Sigmoid colon (tissue), 4 donors: ENCODE data around the gene MUC5B.

Experiments
- EP300 ChIP-seq, 4 donors: sonication (generic); formaldehyde crosslinking; IDR thresholded peaks; one replicate each; pipeline ENCODE4 v1.6.1; 2017; ENCODE audit warnings: antibody characterized with exemption in 4 of 4
- POLR2A ChIP-seq, 2 donors: fragments of 450-650 bp; IDR thresholded peaks; one replicate each; pipeline ENCODE4 v1.6.1; 2016; ENCODE audit warnings: antibody characterized with exemption in 2 of 2, mild to moderate bottlenecking in 2 of 2, moderate library complexity in 2 of 2
- POLR2AphosphoS5 ChIP-seq, 4 donors: sonication (generic); formaldehyde crosslinking; IDR thresholded peaks; one replicate each; pipeline ENCODE4 v1.6.1; 2017; ENCODE audit warnings: antibody characterized with exemption in 4 of 4
- TF ChIP-seq, protein P1 (sequence below), 4 experiments: fragments of 450-650 bp in 3 of 4; fragments of 200-600 bp in 1 of 4; IDR thresholded peaks; one replicate each; pipeline ENCODE4 v1.5.1; 2016 to 2019; ENCODE audit warnings: antibody characterized with exemption in 4 of 4, mild to moderate bottlenecking in 3 of 4, moderate library complexity in 2 of 4

DNA sequence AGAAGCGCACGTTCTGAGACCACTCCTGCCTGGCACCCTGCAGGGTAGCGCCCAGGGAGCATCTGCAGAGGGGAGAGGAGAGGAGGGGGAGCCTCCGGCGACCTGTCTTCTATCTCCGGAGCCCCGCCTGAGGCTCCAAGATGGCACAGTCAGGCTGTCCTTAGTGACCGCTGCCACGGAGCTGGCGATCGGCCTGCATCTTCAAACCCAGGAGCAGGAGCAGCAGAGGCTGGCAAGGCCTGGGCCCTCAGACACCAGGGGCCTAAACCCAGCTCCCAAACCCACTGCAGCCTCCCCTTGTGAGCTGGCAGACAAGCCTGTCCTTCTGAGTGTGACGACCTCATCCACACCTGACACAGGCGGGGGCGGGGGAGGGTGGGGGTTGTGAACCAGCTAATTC, 51.6 kb downstream of the MUC5B start:
- TF ChIP-seq, protein P1, sequence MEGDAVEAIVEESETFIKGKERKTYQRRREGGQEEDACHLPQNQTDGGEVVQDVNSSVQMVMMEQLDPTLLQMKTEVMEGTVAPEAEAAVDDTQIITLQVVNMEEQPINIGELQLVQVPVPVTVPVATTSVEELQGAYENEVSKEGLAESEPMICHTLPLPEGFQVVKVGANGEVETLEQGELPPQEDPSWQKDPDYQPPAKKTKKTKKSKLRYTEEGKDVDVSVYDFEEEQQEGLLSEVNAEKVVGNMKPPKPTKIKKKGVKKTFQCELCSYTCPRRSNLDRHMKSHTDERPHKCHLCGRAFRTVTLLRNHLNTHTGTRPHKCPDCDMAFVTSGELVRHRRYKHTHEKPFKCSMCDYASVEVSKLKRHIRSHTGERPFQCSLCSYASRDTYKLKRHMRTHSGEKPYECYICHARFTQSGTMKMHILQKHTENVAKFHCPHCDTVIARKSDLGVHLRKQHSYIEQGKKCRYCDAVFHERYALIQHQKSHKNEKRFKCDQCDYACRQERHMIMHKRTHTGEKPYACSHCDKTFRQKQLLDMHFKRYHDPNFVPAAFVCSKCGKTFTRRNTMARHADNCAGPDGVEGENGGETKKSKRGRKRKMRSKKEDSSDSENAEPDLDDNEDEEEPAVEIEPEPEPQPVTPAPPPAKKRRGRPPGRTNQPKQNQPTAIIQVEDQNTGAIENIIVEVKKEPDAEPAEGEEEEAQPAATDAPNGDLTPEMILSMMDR (IDR thresholded peaks at IDR 0.05): no peak
- TF ChIP-seq POLR2AphosphoS5 (IDR thresholded peaks at IDR 0.05) (no peak), POLR2A (IDR thresholded peaks at IDR 0.05) (no peak), EP300 (IDR thresholded peaks at IDR 0.05) (no peak)
